IPS-20b (cell line): Measurements from ENCODE around the gene ATP10D.
A peak's percentile ranks its signal among the peaks of the same experiment; 100 is the strongest.
"Not testable (repeated sequence)": the region's sequence is repeated elsewhere in the genome, so short reads cannot be mapped to it uniquely, and the experiment has no call there.

Experiments
- H3K27ac ChIP-seq: one replicate; pipeline ENCODE4 v1.5.1; 2013; ENCODE audit warnings: low read length
- H3K27me3 ChIP-seq: 2 replicates; pipeline ENCODE4 v1.6.1; 2013; ENCODE audit warnings: mild to moderate bottlenecking, low read length, inconsistent platforms; ENCODE audit not compliant: insufficient read depth
- H3K36me3 ChIP-seq: 2 replicates; pipeline ENCODE4 v1.6.1; 2013; ENCODE audit warnings: low read depth, mild to moderate bottlenecking, inconsistent platforms, low read length, moderate library complexity; ENCODE audit not compliant: insufficient read depth
- H3K4me1 ChIP-seq: 2 replicates; pipeline ENCODE4 v1.6.1; 2013; ENCODE audit warnings: mild to moderate bottlenecking, control low read depth, inconsistent platforms, low read length, moderate library complexity; ENCODE audit not compliant: insufficient read depth
- H3K4me3 ChIP-seq: 2 replicates; pipeline ENCODE4 v1.5.1; 2013; ENCODE audit warnings: mild to moderate bottlenecking, low read length, inconsistent platforms
- H3K9ac ChIP-seq: 2 replicates; pipeline ENCODE4 v1.6.1; 2013; ENCODE audit warnings: low read depth, mild to moderate bottlenecking, inconsistent platforms, low read length, moderate library complexity
- H3K9me3 ChIP-seq: 2 replicates; pipeline ENCODE4 v1.6.1; 2013; ENCODE audit warnings: mild to moderate bottlenecking, low read depth, low read length, inconsistent platforms; ENCODE audit not compliant: insufficient read depth

ATP10D gene

DNA sequence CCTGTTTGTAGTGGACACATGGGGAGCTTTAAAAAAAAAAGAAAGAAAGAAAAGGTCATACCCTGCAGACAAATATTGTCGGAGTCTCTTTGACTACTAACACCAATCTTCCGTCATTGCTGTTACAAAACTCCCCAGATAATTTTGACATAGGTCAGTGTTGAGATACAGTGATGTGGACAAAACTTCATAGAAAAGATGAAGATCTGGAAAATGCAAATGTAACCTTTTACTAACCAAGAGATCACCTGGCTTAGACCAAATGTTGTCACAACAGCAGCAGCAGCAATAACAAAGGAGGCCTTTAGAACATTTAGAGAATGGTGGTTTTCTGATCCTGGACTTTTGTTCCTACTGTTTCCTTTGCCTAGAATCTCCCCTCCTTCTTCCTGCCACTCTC is 13.5 kb upstream of the ATP10D start:
- no peaks in the 10 kb centered on the region for H3K9me3 ChIP-seq
- no peak overlapping the region for H3K4me3 ChIP-seq
- no peak overlapping the region for H3K9ac ChIP-seq
- H3K27ac ChIP-seq: no peak overlapping the region
- no peaks in the 10 kb centered on the region for H3K27me3 ChIP-seq
- no peaks in the 10 kb centered on the region for H3K36me3 ChIP-seq
- H3K4me1 ChIP-seq: no peaks in the 10 kb centered on the region

DNA sequence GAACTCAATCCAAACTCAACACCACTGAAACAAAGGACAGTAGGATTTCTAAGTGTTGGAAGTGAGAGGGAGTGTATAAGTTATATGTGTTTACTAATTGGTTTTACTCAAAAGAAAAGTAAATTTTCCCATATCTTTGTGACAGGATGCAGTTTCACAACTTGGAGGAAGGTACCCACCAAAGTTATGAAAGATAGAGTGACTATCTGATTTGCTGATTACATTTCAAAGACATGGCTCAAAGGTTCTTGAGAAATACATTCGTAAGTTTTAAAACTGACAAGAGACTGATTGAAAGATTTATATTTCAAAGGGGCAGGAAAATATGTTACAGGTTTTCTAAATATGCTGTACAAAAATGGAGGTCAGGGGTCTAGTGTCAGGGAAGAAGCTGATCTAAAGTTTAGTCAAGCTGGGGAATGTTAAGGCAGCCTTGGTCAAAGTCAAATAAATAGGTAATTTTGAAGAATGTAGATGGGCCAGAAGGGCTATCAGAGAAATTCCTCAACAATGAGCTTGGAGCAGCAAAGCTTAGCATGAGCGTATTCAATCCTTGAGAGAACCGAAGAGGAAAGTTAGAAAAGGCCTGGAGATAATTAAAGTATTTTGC is 11.8 kb upstream of the ATP10D start:
- Histone ChIP-seq H3K36me3 (no peaks in the 10 kb centered on the region), H3K27me3 (no peaks in the 10 kb centered on the region), H3K9me3 (no peaks in the 10 kb centered on the region), H3K4me1 (no peaks in the 10 kb centered on the region), H3K9ac (no peak overlapping the region), H3K4me3 (no peak overlapping the region), H3K27ac (no peak overlapping the region)

DNA sequence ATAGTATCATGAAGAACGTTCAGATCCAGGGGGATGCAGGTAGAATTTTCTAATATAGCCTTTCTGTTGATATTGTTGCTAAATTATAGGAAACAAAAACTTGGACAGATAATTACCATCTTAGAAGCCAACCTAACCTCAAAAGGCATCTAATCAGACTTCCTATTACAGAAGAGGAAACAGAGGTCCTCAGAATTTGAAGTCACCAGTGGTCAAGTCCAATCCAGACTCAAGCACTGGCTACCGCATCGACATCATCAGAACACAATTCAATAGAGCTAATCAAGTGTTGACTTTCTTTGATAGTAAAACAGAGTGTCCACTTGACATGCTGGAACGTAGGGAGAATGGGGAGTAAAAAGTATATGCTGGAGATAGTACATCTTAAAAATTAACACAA is 10.3 kb upstream of the ATP10D start:
- H3K27me3 ChIP-seq: no peaks in the 10 kb centered on the region
- H3K4me3 ChIP-seq: no peak overlapping the region
- H3K9me3 ChIP-seq: no peaks in the 10 kb centered on the region
- no peak overlapping the region for H3K9ac ChIP-seq
- no peaks in the 10 kb centered on the region for H3K36me3 ChIP-seq
- H3K27ac ChIP-seq: no peak overlapping the region
- H3K4me1 ChIP-seq: no peaks in the 10 kb centered on the region

DNA sequence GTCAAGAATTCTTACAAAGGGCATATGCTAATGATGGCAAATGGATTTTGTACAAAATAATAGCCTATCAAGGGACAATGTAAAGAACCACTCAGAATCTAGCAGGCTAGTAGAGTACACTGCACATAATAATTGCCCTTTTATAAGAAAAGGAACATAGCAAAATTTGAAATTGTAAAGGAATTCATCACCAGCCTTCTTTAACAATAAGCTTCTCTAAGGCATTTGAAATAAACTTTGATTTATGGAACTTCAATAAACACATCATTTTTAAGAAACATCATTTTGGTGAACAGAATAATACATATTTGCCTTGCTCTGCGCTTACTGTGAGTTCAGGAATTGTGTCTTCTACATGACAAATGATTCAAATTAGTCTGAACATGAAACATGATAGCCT is 9.7 kb upstream of the ATP10D start:
- Histone ChIP-seq H3K4me3 (no peak overlapping the region), H3K27ac (no peak overlapping the region)

DNA sequence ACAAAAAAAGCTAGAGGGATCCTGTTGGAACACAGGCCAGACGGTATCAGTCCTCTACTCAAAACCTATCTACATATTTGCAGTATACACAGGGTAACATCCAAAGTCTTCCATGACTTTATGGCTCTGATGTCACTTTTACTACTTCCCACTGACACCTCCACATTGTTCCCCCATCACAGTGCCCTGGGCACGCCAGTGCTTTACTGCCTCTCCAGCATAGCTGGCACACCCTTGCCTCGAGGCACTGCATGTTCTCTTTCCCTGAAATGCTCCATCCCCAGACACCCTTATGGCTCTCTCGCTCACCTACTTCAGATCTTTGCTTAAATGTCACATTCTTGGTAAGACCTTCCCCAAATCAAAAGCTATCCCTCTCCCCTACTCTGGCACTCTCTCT is 6.3 kb upstream of the ATP10D start:
- no peaks in the 10 kb centered on the region for H3K9me3 ChIP-seq
- no peaks in the 10 kb centered on the region for H3K36me3 ChIP-seq
- H3K27ac ChIP-seq: no peak overlapping the region
- no peaks in the 10 kb centered on the region for H3K4me1 ChIP-seq
- H3K9ac ChIP-seq: no peak overlapping the region
- no peaks in the 10 kb centered on the region for H3K27me3 ChIP-seq
- H3K4me3 ChIP-seq: no peak overlapping the region

More for the DNA sequence above, 9.7 kb upstream of the ATP10D start:
- Histone ChIP-seq H3K27me3 (no peaks in the 10 kb centered on the region), H3K36me3 (no peaks in the 10 kb centered on the region), H3K4me1 (no peaks in the 10 kb centered on the region), H3K9ac (no peak overlapping the region), H3K9me3 (no peaks in the 10 kb centered on the region)

DNA sequence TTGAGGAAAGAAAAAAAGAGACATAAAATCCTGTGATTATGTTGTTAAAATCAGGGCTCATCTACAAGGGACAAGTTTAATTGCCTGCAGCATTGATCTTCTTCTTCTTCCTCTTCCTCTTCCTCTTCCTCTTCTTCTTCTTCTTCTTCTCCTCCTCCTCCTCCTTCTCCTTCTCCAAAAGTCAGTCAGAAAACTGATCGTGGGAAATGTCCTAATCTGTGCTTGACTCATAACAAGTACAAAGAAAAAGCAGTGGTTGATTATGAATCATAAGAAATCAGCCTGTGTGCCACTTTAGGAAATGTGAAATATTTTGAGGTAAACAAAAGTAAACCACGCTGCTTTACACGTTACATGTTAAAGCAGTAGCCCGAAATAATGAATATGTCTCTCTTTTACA is 2.7 kb upstream of the ATP10D start:
- H3K27me3 ChIP-seq: peaks cover 10% of the 10 kb centered on the region
- no peaks in the 10 kb centered on the region for H3K4me1 ChIP-seq
- no peak overlapping the region for H3K9ac ChIP-seq
- H3K9me3 ChIP-seq: no peaks in the 10 kb centered on the region
- H3K27ac ChIP-seq: no peak overlapping the region
- no peak overlapping the region for H3K4me3 ChIP-seq
- H3K36me3 ChIP-seq: no peaks in the 10 kb centered on the region

DNA sequence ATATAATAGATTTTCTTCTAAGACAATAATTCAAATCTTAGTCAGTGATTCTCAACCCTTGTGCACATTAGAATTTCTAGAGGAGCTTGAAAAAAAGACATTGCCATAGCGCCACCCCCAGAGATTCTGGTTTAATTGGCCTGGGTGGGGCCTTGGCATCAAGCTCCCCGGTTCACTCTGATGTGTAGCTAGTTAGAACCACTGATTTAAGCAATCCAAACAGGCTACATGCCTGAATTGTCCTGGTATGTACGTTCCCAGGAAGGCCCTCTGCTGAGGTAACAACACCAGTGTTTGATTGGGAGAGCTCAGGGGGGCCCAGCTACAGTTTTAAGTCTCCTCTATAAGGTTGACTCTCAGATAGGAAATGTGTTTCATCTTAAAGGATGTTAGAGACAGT is 1.3 kb upstream of the ATP10D start:
- Histone ChIP-seq H3K4me1 (no peaks in the 10 kb centered on the region), H3K27ac (no peak overlapping the region), H3K9ac (no peak overlapping the region), H3K9me3 (no peaks in the 10 kb centered on the region), H3K27me3 (peaks cover 10% of the 10 kb centered on the region), H3K36me3 (no peaks in the 10 kb centered on the region), H3K4me3 (no peak overlapping the region)

GRCh38 chr4:47484168-47484567 is 907 bp upstream of the ATP10D start:
- Histone ChIP-seq H3K9ac (no peak overlapping the region), H3K4me3 (no peak overlapping the region), H3K27me3 (peaks cover 10% of the 10 kb centered on the region), H3K9me3 (no peaks in the 10 kb centered on the region), H3K36me3 (no peaks in the 10 kb centered on the region), H3K27ac (no peak overlapping the region), H3K4me1 (no peaks in the 10 kb centered on the region)

DNA sequence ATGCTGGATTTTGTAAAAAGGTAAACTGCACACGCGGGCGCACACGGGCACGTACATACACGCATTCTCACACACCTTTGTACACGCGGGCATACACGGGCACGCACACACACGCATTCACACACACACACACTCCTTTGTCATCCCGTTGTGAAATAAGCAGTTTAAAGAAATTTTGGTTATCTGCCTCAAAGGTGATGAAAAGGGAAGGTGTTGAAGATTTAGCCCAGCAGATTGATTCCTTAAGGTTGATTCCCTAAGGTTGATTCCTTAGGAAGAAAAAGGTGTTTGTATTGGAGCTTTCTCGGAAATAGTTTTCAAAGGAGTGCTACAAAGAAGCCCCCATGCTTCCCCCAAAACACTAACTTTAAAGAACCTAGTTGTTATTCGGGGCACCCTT is 693 bp downstream of the ATP10D start:
- Histone ChIP-seq H3K9me3 (no peaks in the 10 kb centered on the region), H3K4me1 (no peaks in the 10 kb centered on the region), H3K9ac (peak overlapping the region; percentile 83), H3K4me3 (peak overlapping the region; percentile 98), H3K27ac (no peak overlapping the region), H3K36me3 (no peaks in the 10 kb centered on the region), H3K27me3 (peaks cover 10% of the 10 kb centered on the region)

- no peaks in the 10 kb centered on the region for H3K4me1 ChIP-seq
- no peaks in the 10 kb centered on the region for H3K36me3 ChIP-seq
- H3K9ac ChIP-seq: peak overlapping the region; percentile 83; the same call in 1 of the 2 replicates
- no peaks in the 10 kb centered on the region for H3K9me3 ChIP-seq
- H3K27me3 ChIP-seq: peaks cover 10% of the 10 kb centered on the region
- H3K27ac ChIP-seq: no peak overlapping the region
- H3K4me3 ChIP-seq: peak overlapping the region; percentile 98
Observed at GRCh38 chr4:47486231-47486673, 1.2 kb downstream of the ATP10D start.

DNA sequence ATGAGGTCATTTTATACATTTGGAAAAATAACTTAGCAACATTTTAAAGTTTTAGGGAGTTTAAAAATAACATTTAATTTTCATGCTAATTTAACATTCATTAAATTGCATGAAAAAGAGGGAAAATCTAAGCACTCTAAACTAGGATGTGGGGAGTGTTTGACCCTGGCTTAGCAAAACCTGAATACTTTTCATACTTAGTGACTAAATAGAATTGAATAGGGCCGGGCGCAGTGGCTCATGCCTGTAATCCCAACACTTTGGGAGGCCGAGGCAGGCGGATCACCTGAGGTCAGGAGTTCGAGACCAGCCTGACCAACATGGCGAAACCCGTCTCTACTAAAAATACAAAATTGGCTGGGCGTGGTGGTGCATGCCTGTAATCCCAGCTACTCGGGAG is 1.7 kb downstream of the ATP10D start:
- H3K9ac ChIP-seq, H3K36me3 ChIP-seq, H3K27ac ChIP-seq, H3K4me1 ChIP-seq, H3K9me3 ChIP-seq, H3K4me3 ChIP-seq: not testable (repeated sequence)
- H3K27me3 ChIP-seq: peaks cover 10% of the 10 kb centered on the region

DNA sequence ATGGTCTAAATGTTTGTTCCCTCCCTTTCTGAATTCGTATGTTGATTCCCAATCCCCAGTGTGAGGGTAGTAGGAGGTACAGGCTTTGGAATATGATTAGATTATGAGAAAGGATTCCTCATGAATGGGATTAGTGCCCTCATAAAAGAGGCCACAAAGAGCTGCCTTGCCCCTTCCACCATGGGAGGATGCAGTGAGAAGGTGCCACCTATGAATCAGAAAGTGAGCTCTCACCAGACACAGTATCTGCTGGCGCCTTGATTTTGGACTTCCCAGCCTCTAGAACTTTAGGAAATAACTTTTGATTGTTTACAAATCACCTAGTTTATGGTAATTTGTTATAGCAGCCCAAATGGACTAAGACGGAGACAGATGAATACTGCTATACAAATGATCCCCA is 3.6 kb downstream of the ATP10D start:
- H3K27me3 ChIP-seq: peaks cover 10% of the 10 kb centered on the region
- no peak overlapping the region for H3K4me3 ChIP-seq
- no peak overlapping the region for H3K27ac ChIP-seq
- H3K4me1 ChIP-seq: peaks cover 2% of the 10 kb centered on the region; the same call in 1 of the 2 replicates
- no peaks in the 10 kb centered on the region for H3K9me3 ChIP-seq
- no peak overlapping the region for H3K9ac ChIP-seq
- H3K36me3 ChIP-seq: no peaks in the 10 kb centered on the region
